GM18868 (cell line): ENCODE data around the gene CFAP206.
A peak's percentile ranks its signal among the peaks of the same experiment; 100 is the strongest.

Experiments used
- ATAC-seq: cut with Tn5 transposase; IDR thresholded peaks from one replicate; pipeline ENCODE4 v1.9.1; 2021; ENCODE audit warnings: mild to moderate bottlenecking, moderate library complexity; ENCODE audit not compliant: unreplicated experiment

The CFAP206 gene

DNA sequence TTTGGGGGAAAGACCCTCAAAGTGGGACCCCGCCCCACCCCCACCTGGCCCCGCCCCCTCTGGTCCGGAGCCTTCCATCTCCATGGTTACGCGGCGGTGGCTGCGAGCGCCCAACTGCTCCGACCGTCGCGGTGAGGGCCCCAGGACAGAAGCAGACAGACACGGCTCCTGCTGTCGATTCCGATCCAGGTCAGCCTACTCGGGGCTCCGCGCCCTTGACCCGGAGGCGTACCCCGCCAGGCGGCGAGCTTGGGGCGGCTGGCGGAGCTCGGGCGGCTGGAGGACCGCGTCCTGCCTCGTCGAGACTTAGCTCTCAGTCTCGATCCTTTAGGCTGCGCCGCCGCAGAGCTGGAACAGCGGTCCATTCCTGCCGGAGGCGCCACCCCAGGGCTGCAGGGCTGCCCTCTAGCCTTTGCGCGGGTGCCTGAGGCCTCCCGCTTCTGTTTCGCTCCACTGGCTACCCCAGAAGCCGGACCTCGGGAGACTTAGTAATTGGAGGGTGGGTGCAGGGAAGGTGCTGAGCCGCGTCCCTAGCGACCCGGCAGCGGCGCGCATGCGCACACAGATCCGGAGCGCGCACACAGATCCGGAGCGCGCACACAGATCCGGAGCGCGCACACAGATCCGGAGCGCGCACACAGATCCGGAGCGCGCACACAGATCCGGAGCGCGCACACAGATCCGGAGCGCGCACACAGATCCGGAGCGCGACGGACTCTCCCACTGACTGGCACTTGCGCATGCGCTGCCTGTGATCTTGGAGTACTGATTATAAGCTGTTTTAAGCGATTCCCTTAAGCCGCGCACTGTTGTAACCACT is at the start of gene CFAP206:
Gene CFAP206 (plus strand): TSS at position 72 of the 820 bp plus-strand sequence. CDS start 1,868 bp downstream, outside the sequence.
- ATAC-seq = peak; percentile 86

- ATAC-seq = no peak
These were observed 43.0 kb upstream of the CFAP206 start for GRCh38 chr6:87364602-87365252.

GRCh38 chr6:87366072-87366827 is 41.5 kb upstream of the CFAP206 start:
- no peak for ATAC-seq

- ATAC-seq = no peak
These were observed 40.9 kb upstream of the CFAP206 start for GRCh38 chr6:87366899-87367298.

DNA sequence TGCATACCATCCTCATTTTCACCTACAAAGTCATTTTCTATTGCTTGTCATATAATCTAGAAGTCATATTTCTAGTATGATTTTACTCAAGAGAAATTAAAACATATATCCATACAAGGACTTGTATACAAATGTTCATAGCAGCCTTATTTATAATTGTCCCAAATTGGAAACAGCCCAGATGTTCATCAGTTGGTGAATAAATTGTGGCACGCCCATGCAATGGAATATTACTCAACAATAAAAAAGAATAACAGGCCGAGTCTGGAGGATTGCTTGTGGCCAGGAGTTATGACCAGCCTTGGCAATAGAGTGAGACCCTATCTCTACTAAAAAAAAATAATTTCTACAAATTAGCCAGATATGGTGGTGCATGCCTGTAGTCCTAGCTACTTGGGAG is 34.4 kb upstream of the CFAP206 start:
- no peak for ATAC-seq

- ATAC-seq = no peak
These were observed 32.5 kb upstream of the CFAP206 start for GRCh38 chr6:87375315-87375714.

DNA sequence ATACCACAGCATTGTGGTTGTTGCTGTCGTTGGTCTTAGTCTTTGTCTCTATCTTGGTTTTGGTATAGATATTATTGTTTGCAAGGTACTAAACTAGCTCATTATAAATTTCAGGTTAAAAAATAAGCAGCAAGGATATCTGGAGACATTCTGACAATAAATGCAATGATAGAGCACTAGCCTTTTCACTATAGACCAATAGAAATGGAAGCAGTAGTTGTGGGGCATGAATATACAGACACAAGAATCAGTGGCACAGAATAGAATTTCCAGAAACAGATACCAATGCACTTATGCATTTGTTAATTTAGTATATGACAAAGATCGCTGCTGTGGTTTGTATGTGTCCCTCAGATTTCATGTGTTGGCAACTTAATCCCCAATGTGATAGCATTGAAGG is 31.1 kb upstream of the CFAP206 start:
- no peak for ATAC-seq

DNA sequence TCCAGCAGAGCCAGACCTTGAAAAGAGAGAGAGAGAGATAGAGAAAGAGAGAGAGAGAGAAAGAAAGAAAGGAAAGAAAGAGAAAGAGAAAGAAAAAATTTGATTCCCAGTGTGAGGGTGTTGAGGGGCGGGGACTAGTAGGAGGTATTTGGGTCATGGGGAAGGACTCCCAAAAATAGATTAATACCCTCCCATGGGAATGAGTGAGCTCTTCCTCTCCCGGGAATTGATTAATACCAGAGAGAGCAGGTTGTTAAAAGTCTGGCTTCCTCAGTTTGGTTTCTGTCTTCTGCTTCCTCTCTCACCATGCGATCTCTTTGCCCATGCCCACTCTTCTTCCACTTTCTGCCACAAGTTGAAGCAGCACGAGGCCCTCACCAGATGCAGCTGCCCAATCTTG is 28.8 kb upstream of the CFAP206 start:
- no peak for ATAC-seq

DNA sequence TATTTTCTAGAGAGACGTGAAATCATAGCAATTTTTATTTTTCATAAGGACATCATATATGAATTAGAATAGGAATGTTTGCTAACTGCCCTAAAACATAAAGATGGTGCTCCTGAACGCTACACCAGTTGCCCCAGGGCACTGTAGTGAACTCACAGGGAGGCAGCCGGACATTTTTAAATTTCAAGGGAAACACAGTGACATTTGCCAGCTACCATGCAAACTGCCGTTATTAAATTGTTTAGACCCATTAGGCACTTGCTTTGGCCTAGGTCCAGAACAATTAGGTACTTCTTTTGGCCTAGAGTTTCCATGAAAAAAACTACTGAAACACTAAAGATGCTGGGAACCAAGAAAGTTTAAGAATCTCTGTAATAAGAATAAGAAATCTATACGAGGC is 24.9 kb upstream of the CFAP206 start:
- no peak for ATAC-seq

DNA sequence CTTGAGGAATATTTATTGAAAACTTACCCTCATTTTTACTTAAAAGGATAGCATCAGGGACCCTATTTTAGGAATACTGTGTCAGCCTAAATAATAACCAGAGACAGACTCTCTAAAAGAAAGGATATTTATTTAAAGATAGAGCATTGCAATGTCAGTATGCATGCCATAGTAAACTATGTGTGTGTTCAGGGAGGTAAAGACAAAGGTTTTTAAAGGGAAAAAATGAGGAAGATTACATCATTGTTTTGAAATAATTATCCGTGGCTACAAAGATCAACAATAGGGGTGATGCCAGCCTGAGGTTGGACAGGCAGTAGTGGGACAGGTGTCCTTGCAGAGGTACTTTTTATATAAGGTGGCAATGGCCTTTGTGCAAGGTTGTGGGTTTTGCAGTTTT is 23.7 kb upstream of the CFAP206 start:
- ATAC-seq = no peak

DNA sequence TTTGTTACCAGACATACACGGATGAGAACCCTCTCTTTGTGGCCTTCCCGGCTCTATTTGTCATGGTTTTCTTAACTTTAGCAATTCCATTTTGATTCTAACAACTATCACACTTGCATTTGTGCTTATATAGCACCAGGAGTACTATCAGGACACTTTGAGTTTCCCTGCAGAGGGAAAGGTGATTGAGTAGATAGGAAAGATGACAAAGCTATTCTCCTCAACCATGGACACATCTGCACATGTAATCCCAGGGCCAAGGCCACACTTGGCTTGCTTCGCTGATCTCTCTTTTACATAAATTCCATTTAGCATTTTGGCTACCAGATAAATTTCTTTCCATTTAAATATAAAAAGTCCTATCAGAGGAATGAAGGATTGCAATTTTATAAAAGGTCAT is 23.3 kb upstream of the CFAP206 start:
- ATAC-seq = no peak

DNA sequence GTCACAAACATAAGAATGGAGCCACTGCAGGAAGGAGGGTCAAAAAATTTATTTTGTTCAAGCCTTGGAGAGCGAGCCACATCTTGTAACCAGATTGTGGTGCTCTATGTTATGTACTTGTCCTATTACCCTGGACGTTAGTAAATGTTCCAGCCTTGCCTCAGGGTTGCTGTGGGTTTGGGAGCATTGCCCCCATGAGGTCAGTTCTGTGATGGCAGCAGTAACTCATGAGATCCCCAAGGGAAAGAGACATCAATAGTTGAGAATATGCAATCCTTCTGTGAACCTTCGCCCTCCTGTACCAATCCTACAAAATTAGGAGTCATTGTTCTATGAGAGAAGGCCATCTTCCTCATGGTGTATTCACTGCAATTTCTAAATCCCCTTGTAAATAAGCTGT is 16.4 kb upstream of the CFAP206 start:
- ATAC-seq = no peak

GRCh38 chr6:87393026-87393622 is 14.6 kb upstream of the CFAP206 start:
- peak; percentile 85 for ATAC-seq

DNA sequence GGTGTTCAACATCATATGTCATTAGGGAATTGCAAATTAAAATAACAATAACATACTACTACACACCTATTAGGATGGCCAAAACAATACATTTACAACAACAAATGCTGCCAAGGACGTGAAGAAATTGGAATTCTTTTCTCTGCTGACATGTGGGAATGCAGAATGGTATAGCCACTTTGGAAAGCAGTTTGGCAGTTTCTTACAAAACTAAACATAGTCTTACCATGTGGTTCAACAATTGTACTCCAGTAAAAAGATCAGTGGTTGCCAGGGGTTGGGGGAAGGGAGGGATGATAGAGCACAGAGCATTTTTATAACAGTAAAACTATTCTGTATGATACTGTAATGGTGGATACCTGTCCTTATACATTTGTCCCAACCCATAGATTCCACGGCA is 12.3 kb upstream of the CFAP206 start:
- ATAC-seq = no peak

DNA sequence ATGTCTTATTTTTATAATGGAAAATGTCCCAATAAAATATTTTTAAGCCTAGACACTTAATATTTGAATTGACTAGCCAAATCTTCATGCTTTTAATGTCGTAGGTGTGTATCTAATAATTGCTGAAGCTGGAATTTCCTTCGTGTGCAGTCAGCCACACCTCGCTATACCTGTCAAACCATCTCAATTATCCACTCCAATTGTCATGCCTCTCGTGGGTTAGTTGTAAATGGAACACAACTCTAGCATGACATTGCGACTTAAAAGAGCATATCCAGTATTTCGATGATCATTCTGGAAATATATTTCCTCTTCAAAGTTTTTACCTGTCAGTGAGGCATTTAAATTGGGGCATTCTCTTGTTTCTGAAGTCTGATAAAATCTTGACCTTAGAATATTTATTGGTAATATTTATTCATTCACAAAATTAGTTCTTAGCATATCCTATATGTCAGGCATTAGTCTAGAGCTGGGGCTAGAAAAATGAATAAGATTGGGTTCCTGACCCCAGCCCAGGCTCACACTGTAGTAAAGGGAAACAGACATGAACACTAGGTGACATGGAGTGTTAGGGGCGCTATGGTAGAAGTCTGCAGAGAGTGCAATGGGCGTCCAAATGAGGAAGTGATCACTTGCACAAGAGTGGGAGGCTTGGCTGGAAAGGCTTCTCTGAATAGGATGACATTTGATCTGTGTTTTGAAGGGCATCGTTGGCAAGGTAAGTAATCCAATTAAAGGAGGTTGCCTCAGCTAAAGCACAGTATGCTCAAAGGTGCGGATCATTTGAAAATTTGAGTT is 11.0 kb upstream of the CFAP206 start:
- peak; percentile 70 for ATAC-seq

- ATAC-seq = no peak
These were observed 10.1 kb upstream of the CFAP206 start for GRCh38 chr6:87397656-87398055.

GRCh38 chr6:87401832-87402231 is 5.9 kb upstream of the CFAP206 start:
- no peak for ATAC-seq

DNA sequence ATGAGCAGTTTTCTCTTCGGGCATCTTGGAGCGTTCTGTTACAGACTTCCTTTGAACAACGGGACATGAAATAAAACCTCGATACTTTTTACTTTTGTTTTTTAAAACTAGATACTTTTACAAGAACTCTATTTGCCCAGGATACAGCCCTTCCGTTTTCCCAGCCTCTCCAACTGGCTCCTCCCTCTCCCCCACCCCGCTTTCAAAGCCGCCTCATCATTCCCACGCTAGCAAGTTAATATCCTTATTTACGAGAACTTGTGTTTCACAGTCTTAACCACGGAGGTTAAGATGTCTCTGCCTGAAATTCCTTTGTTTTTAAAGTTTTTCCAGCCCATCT is 241 bp upstream of the CFAP206 start:
- peak; percentile 1 for ATAC-seq

GRCh38 chr6:87408721-87409155 is 966 bp downstream of the CFAP206 start:
- ATAC-seq = no peak

- ATAC-seq = no peak
These were observed 11.5 kb downstream of the CFAP206 start for GRCh38 chr6:87419266-87419665.

- ATAC-seq = no peak
These were observed 12.6 kb downstream of the CFAP206 start for GRCh38 chr6:87420360-87420759.
